Stimulated activated CD8-positive, alpha-beta memory T cell treated with anti-CD3 and anti-CD28 coated beads, Interleukin-2, amount 100 ng/mL, for 48 hours (primary cell): Measurements from ENCODE around the gene RNF26.

Experiments
- DNase-seq, 2 donors: peaks; one replicate each; pipeline ENCODE4 v3.0.0-alpha.2; 2020; ENCODE audit warnings: low read depth in 2 of 2

Gene RNF26

GRCh38 chr11:119316016-119316728 lies 18.2 kb upstream of the RNF26 start:
- no peak for DNase-seq

GRCh38 chr11:119316729-119317591 lies 17.4 kb upstream of the RNF26 start, which contains the start of gene MCAM:
Gene MCAM (minus strand): TSS chr11:119317130. CDS start chr11:119317101, 29 bp downstream.
- DNase-seq = no peak

GRCh38 chr11:119317592-119318239 lies 16.6 kb upstream of the RNF26 start:
- DNase-seq = no peak

- no peak for DNase-seq
Observed at GRCh38 chr11:119318240-119319135, 15.8 kb upstream of the RNF26 start.

GRCh38 chr11:119319136-119319699 lies 15.1 kb upstream of the RNF26 start:
- no peak for DNase-seq

- DNase-seq = no peak
Observed at GRCh38 chr11:119319700-119320239, 14.6 kb upstream of the RNF26 start.

- DNase-seq = no peak
Observed at GRCh38 chr11:119320240-119320775, 14.0 kb upstream of the RNF26 start.

- DNase-seq = peak; percentile 40 to 41
Observed at GRCh38 chr11:119320776-119321524, 13.4 kb upstream of the RNF26 start.

GRCh38 chr11:119322360-119322739 lies 12.0 kb upstream of the RNF26 start:
- no peak for DNase-seq

- no peak for DNase-seq
Observed at GRCh38 chr11:119322921-119323531, 11.3 kb upstream of the RNF26 start.

GRCh38 chr11:119323532-119324033 lies 10.7 kb upstream of the RNF26 start:
- peak; percentile 65 to 72 for DNase-seq

- DNase-seq = no peak
Observed at GRCh38 chr11:119324189-119324588, 10.1 kb upstream of the RNF26 start.

GRCh38 chr11:119329320-119329719 lies 5.0 kb upstream of the RNF26 start:
- DNase-seq = no peak

GRCh38 chr11:119330237-119330636 lies 4.1 kb upstream of the RNF26 start:
- no peak for DNase-seq

- DNase-seq = no peak
Observed at GRCh38 chr11:119332111-119332765, 2.1 kb upstream of the RNF26 start.

GRCh38 chr11:119335091-119335654 lies 846 bp downstream of the RNF26 start:
- DNase-seq = no peak

- no peak for DNase-seq
Observed at GRCh38 chr11:119335655-119336543, 1.6 kb downstream of the RNF26 start.
